GM21717 (cell line): ENCODE measurements around the gene SEMA3D.

Source experiments
- ATAC-seq: cut with Tn5 transposase; IDR thresholded peaks from one replicate; pipeline ENCODE4 v1.9.1; 2021; ENCODE audit warnings: mild to moderate bottlenecking, moderate library complexity; ENCODE audit not compliant: unreplicated experiment

The SEMA3D gene

DNA sequence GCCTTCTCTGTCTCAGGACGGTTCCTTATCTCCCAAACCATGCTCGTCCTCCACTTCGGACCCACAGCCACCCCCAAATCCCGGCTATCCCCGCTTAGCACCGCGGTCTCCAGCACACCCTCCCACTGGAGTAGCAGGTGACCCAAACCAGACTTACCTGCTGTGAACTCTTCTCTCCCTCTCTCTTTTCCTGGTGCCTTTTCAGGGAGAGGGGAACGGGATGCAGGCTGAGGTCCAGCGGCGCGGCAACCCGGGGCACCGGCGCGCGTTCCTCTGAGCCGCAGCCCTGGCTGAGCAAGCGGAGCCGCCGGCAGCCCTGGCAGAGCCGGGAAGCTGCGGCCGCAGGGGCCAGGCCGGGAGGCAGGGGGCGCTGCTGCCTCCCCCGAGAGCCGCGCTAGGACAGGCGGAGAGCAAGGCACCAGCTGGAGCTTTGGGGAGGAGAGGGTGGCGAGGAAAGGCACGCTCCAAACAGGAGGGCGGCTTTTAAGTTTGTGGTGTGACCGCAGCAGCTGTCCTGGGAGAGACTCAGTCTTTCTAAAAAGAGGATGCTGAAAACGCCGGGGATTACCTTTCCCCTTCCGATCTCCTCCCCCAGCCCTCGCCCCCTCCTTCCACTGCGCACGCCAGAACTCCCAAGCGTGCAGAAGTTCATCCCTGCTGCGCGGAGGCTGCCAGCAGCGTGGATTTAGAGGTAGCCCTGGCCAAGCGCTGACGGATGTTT is at the start of gene SEMA3D:
Gene SEMA3D (minus strand): TSS at position 536 of the 721 bp plus-strand sequence. CDS start 65,165 bp downstream, outside the sequence.
- ATAC-seq = peak; percentile 98

DNA sequence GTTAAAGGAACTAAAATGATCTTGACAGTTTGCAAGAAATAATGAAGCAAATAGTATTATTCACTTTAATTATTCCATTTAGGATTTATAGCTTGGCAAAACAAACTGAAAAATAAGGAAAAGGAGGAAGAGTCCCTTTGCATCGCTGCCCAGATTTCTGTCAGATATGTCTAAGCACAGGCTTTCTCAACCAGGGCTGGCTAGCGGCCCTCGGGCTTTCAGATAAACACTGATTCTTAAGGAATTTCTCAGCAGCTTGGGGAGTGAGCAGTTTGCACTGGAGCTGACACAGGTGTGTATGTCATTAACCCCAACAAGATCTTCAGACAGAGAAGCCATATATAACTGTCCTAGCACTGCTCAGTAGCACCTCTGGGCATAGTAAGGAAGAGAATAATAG is 47.9 kb upstream of the SEMA3D start:
- no peak for ATAC-seq

DNA sequence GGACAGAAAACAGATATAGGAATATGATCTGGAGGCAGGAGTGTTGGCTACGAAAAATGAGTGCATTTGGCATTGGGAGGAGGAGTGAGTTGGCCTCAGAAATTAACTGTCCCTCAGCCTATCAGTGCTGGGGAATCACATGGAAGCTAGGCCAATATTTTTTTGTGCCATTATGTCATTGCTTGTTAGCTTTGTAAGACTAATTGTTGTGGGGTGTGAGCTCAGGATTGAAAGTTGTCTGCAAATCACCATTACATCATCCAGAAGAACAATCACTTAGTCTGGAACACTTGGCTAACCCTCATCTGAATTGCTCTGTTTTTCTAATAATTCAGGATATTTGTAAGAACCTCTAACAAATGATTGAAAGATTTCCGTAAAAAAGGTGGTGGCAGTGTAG is 45.2 kb upstream of the SEMA3D start:
- ATAC-seq = no peak

GRCh38 chr7:85230623-85231022 is 43.8 kb upstream of the SEMA3D start:
- no peak for ATAC-seq

DNA sequence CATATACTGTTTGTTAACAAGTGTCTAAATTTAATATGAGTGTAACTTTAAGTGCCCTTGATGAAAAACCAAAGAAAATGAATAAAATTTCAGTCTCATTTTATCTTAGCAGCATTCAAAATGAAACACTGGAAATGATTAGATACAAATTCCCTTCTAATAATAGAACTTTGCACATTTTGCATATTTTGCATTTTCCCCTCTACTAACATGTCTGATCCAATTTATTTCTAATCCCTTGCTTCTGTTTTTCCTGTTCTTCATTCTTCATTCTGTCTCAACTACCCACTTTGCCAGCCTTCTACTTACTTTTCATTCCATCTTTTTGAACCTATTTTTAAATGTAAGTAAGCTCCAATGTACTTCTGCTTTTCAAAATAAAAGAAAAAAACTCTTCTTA is 42.7 kb upstream of the SEMA3D start:
- ATAC-seq = no peak

DNA sequence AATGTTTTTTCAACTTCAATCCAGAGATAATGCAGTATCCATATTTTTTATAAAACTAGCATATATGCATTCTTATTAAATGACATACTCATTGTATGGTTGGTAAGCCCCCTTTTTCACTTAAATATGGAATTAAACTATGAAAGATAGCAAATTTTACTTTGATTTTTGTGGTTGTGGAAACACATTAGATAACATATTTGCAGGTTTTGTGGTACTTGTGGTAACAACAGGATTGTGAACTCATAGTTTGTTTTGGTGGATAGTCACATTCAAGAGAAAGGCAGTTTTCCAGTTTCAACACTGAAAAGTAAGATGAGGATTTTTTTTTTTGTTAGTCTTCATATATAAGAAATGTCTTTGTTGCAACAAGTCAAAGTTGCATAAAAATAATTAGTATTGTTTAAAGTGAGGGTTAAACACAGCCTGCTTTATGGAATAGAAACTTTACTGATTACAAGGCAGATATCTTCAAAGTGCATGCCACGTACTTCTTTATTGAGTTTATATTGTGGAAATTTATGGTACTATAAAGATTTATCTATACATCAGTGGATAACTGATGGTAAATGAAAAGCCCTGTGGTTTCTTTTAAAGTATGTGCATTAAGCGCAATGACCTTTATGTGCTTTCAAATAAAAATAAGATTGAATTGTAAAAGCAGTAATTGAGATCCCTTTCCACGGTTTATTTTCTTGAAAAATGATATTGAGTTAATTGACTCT is 39.7 kb upstream of the SEMA3D start:
- no peak for ATAC-seq

- no peak for ATAC-seq
Observed at GRCh38 chr7:85224171-85224570, 37.3 kb upstream of the SEMA3D start.

GRCh38 chr7:85222522-85222921 is 35.7 kb upstream of the SEMA3D start:
- ATAC-seq = no peak

- no peak for ATAC-seq
Observed at GRCh38 chr7:85221796-85222195, 34.9 kb upstream of the SEMA3D start.

- no peak for ATAC-seq
Observed at GRCh38 chr7:85220651-85221050, 33.8 kb upstream of the SEMA3D start.

DNA sequence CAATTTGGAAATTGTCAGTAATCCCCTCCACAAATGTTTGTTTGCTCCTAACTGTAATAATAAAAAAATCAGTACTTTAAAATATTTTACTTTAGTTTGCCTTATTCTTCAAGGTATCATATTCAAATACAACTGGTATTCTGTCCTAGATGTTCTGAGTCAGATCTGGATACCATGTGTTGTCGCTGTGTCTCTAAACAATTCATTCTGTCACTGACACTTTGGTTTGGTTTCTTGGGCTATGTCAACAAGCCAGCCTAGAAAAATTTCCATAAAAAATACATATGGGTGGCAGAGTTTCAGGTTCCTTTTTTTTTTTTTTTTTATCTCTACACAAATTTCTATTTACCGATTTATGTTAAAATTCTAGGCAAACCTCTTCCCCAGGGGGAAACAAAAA is 33.2 kb upstream of the SEMA3D start:
- ATAC-seq = no peak

- no peak for ATAC-seq
Observed at GRCh38 chr7:85217085-85217484, 30.2 kb upstream of the SEMA3D start.

- ATAC-seq = peak; percentile 94
Observed at GRCh38 chr7:85215098-85215497, 28.2 kb upstream of the SEMA3D start.

DNA sequence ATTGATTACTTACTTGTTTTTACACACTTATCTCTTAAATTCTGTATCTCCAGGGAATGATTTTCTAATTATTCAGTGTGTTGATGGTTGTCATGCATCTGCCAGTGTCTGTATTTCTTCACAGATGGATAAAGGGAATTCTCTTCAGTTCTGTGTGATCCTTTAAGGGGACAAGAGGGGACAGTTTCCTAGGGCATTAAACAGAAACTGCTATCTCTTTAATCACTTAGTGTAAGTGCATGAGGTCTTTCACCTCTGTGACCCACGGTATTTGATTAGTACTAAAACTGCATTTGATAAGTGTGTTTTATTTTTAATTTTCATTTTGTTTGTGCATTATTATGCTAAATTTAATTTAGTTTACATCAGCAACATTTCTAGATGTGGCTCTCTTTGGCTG is 26.6 kb upstream of the SEMA3D start:
- ATAC-seq = no peak

- ATAC-seq = no peak
Observed at GRCh38 chr7:85205754-85206153, 18.9 kb upstream of the SEMA3D start.

DNA sequence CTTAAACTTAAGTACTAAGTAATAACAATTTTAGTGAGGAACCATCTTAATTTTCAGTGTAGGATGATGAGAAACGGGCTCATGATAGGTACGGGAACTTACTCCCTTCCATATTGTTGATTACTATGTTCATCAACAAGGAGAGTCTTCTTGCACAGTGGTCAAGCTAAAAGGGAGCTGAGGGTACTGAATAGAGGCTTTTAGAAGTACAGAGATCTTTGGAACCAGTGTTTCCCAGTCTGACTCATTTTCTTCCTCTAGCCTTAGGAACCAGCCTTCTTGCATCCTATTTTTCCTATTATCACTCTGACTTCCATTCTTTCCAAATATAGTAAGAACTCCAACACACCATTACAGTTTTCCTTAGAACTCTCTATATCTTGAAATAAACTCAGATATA is 17.6 kb upstream of the SEMA3D start:
- ATAC-seq = no peak

GRCh38 chr7:85204061-85204460 is 17.2 kb upstream of the SEMA3D start:
- no peak for ATAC-seq

- ATAC-seq = no peak
Observed at GRCh38 chr7:85201209-85201608, 14.4 kb upstream of the SEMA3D start.

DNA sequence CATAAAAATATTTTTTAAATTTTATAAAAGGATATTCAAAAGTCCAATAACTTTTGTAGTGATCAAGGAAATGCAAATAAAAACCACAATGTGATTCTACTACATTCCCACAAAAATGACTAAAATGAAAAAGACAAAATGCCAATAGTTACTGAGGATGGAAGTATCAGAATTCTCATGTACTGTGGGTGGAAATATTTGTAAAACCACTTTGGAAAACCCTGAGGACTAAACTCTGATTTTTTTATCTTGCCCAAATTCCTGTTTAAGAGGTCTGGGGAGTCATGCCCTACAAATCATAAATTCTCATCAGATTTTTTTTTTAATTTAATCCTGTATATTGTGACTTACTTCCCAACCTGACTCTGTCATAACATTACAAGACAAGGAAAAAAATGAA is 9.8 kb upstream of the SEMA3D start:
- ATAC-seq = no peak

GRCh38 chr7:85191383-85191782 is 4.5 kb upstream of the SEMA3D start:
- ATAC-seq = no peak

DNA sequence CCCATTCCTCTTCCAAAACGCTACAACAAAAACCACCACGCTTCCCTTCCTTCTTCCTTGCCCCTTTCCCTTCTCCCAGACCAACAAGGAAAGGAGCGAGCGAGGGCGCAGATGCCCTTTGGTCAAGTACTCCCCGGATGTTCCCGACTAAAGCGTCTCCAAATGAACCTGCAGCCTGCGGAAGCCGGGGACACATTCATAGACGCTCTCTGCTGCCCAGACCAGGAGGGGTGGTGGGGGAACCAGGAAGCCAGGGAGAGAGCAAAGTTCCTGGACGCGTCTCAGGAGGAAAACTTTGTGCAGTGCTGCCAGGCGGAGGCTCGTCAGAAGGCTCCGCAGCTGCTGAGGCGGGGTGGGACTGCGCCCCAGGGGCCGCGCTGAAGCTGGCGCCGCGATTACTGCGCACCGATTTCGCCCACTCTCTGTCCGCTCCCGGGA is 754 bp downstream of the SEMA3D start:
- ATAC-seq = peak; percentile 40

GRCh38 chr7:85185424-85186082 is 1.3 kb downstream of the SEMA3D start:
- ATAC-seq = no peak
